Natural killer cell (primary cell): Measurements from ENCODE around the gene ADCY5. TPM values are rescaled to one million over a fixed set of nuclear protein-coding genes. Genes with fewer than 3 reads are reported as not detected.

Source experiments
- ATAC-seq, 3 donors: fragments of 150-1000 bp in 2 of 3; fragments of 200-7000 bp in 1 of 3; cut with Tn5 transposase; 1 replicate in 1 of 3; 2 replicates in 2 of 3; pipeline ENCODE4 v1.10.0; 2021; ENCODE audit warnings: mild to moderate bottlenecking in 2 of 3, moderate library complexity in 2 of 3
- DNase-seq, 2 donors: peaks; one replicate each; pipeline versions ENCODE4 v3.0.0 to v3.0.0-alpha.2; 2013 to 2021; ENCODE audit warnings: mixed read lengths in 1 of 2
- H3K27ac ChIP-seq: one replicate; pipeline ENCODE4 v1.5.1; 2013; ENCODE audit warnings: mild to moderate bottlenecking, low read length
- H3K27me3 ChIP-seq: one replicate; pipeline ENCODE4 v1.6.1; 2013; ENCODE audit warnings: low read length; ENCODE audit not compliant: control insufficient read depth, insufficient read depth
- H3K36me3 ChIP-seq: one replicate; pipeline ENCODE4 v1.6.1; 2013; ENCODE audit warnings: low read length; ENCODE audit not compliant: control insufficient read depth, insufficient read depth
- H3K4me1 ChIP-seq: one replicate; pipeline ENCODE4 v1.6.1; 2013; ENCODE audit warnings: low read length; ENCODE audit not compliant: control insufficient read depth, insufficient read depth
- H3K4me3 ChIP-seq: one replicate; pipeline ENCODE4 v1.5.1; 2013; ENCODE audit warnings: low read length
- H3K9me3 ChIP-seq: one replicate; pipeline ENCODE4 v1.6.1; 2013; ENCODE audit warnings: low read length; ENCODE audit not compliant: control insufficient read depth, insufficient read depth
- H3K27ac Mint-ChIP-seq, 2 donors: one replicate each; pipeline ENCODE4 v1.8.0; 2022; ENCODE audit warnings: mild to moderate bottlenecking in 2 of 2, mixed read lengths in 2 of 2, moderate library complexity in 1 of 2
- H3K27me3 Mint-ChIP-seq, 2 donors: one replicate each; pipeline ENCODE4 v1.8.0; 2022; ENCODE audit warnings: low read depth in 2 of 2, mixed read lengths in 2 of 2
- H3K36me3 Mint-ChIP-seq: one replicate; pipeline ENCODE4 v1.8.0; 2022; ENCODE audit warnings: mixed read lengths
- H3K4me1 Mint-ChIP-seq, 2 donors: one replicate each; pipeline ENCODE4 v1.8.0; 2022; ENCODE audit warnings: mixed read lengths in 2 of 2
- H3K4me3 Mint-ChIP-seq: one replicate; pipeline ENCODE4 v1.8.0; 2022; ENCODE audit warnings: mild to moderate bottlenecking, moderate library complexity, mixed read lengths
- H3K9me3 Mint-ChIP-seq, 2 donors: one replicate each; pipeline ENCODE4 v1.8.0; 2022; ENCODE audit warnings: mixed read lengths in 2 of 2
- WGBS: methylation state at CpG from one replicate; pipeline ENCODE4 v1.1.7; 2013; ENCODE audit warnings: missing lambda C conversion rate; ENCODE audit not compliant: insufficient coverage; 5-methylcytosine and 5-hydroxymethylcytosine counted together
- intact Hi-C: fragments of 100-400 bp; cut with micrococcal nuclease; formaldehyde crosslinking; loops from one replicate; pipeline ENCODE4 v1.14.2; 2022
- total RNA-seq, 4 donors: library from RNA; stranded (reverse); fragments of 120-200 nt in 1 of 4; gene quantifications; one replicate each; pipeline versions ENCODE4 v1.2.3 to v1.2.4, GENCODE V29; 2013 to 2022
- TF ChIP-seq, protein P1 (sequence below): fragments of 200-600 bp; IDR thresholded peaks from one replicate; pipeline ENCODE4 v1.8.0; 2022; ENCODE audit warnings: antibody characterized with exemption

Gene ADCY5
- total RNA-seq, 3 donors from 2014 or later (not counting 1 experiment from before 2014, with no cell fraction given): not detected

DNA sequence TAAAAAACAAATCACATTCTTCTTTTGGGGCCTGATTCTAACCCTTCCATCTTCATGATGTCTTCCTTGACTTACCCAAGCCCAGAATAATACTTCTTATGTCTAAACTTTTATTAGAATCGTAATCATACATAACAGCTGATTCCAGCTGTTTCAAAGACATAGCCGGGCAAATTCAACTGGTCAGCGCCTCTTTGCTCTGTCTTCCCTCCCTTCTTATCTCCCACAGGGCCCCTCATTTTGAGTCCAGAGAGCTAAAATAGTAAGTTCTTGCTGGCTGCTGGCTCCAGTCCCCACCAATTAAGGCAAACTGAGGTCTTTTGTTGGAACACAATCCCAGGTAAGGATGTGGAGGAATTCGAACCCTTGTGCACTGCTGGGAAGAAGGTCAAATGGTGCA, 108.6 kb downstream of the ADCY5 start:
- intact Hi-C loops: no loop called here
- H3K9me3 ChIP-seq: no peaks in the 10 kb centered on the region
- Mint-ChIP-seq H3K27ac (no peak overlapping the region), H3K4me1 (peaks cover under 1 to 1% of the 10 kb centered on the region in 2 donors), H3K4me3 (no peak overlapping the region), H3K9me3 (no peaks in the 10 kb centered on the region), H3K36me3 (no peaks in the 10 kb centered on the region), H3K27me3 (peaks cover 0 to 2% of the 10 kb centered on the region in 2 donors)
- H3K4me3 ChIP-seq: no peak overlapping the region
- H3K36me3 ChIP-seq: no peaks in the 10 kb centered on the region
- H3K27me3 ChIP-seq: no peaks in the 10 kb centered on the region
- ATAC-seq: no peak
- 87% methylated on average over 4 of the region's 4 CpGs for WGBS
- no peak overlapping the region for H3K27ac ChIP-seq
- peaks cover 4% of the 10 kb centered on the region for H3K4me1 ChIP-seq
- TF ChIP-seq, protein P1, sequence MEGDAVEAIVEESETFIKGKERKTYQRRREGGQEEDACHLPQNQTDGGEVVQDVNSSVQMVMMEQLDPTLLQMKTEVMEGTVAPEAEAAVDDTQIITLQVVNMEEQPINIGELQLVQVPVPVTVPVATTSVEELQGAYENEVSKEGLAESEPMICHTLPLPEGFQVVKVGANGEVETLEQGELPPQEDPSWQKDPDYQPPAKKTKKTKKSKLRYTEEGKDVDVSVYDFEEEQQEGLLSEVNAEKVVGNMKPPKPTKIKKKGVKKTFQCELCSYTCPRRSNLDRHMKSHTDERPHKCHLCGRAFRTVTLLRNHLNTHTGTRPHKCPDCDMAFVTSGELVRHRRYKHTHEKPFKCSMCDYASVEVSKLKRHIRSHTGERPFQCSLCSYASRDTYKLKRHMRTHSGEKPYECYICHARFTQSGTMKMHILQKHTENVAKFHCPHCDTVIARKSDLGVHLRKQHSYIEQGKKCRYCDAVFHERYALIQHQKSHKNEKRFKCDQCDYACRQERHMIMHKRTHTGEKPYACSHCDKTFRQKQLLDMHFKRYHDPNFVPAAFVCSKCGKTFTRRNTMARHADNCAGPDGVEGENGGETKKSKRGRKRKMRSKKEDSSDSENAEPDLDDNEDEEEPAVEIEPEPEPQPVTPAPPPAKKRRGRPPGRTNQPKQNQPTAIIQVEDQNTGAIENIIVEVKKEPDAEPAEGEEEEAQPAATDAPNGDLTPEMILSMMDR: no peak
- no peak for DNase-seq

DNA sequence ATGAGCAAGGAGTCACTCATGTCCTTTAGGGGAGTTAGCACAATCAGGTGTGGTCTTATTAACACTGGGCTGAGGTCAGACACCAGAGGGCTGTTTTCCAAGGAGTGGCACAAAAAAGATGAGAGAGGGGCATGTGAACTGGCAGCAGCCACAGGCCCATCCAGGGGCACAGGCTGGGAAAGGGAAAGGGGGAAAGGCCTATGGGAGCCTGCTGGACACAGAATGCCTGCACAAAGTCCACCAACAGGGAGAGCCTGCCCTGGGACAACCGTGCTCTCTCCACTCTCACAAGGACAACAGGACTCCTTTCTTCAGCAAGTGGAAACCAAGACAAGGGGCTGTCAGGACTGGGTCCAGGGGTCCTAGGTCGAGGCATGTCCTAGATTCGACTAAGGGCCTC, 109.6 kb downstream of the ADCY5 start:
- DNase-seq (no peak), ATAC-seq (no peak)
- Mint-ChIP-seq H3K27ac (no peak overlapping the region), H3K36me3 (no peaks in the 10 kb centered on the region), H3K4me3 (no peak overlapping the region), H3K9me3 (no peaks in the 10 kb centered on the region), H3K4me1 (peaks cover 7% of the 10 kb centered on the region in 2 donors), H3K27me3 (no peaks in the 10 kb centered on the region)
- no peaks in the 10 kb centered on the region for H3K36me3 ChIP-seq
- no peaks in the 10 kb centered on the region for H3K27me3 ChIP-seq
- intact Hi-C loops: no loop called here
- no peaks in the 10 kb centered on the region for H3K9me3 ChIP-seq
- WGBS: 85% methylated on average over 3 of the region's 3 CpGs
- TF ChIP-seq, protein P1: no peak
- no peak overlapping the region for H3K4me3 ChIP-seq
- H3K4me1 ChIP-seq: peaks cover 12% of the 10 kb centered on the region
- no peak overlapping the region for H3K27ac ChIP-seq

DNA sequence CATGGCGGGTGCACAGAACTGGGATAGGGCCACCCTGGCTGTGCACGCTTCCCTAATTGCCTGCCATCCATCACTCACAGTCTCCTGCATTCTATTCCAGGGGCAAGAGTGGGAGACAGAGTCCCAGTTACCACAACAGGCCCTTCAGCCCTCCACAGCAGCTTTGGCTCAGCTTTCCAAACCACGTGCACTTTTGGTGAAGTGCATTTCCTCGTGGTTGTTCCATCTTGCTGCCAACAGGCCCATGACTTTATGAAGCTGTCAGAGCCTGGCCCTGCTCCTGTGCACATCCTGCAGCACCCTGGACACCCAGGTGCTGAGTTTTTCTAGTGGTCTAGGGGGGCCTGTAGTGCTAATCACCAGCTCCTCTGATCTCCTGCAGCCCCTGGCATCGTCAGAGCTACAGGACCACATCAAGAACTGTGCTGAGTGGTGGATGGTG, 110.2 kb downstream of the ADCY5 start:
- H3K4me1 Mint-ChIP-seq: peaks cover 7% of the 10 kb centered on the region in 2 donors
- H3K4me3 ChIP-seq: no peak overlapping the region
- H3K36me3 Mint-ChIP-seq: no peaks in the 10 kb centered on the region
- H3K4me3 Mint-ChIP-seq: no peak overlapping the region
- intact Hi-C loops: no loop called here
- TF ChIP-seq, protein P1: no peak
- no peak overlapping the region for H3K27ac Mint-ChIP-seq
- no peaks in the 10 kb centered on the region for H3K27me3 ChIP-seq
- no peaks in the 10 kb centered on the region for H3K9me3 ChIP-seq
- H3K36me3 ChIP-seq: no peaks in the 10 kb centered on the region
- H3K27me3 Mint-ChIP-seq: no peaks in the 10 kb centered on the region
- no peak overlapping the region for H3K27ac ChIP-seq
- DNase-seq: no peak
- H3K9me3 Mint-ChIP-seq: no peaks in the 10 kb centered on the region
- no peak for ATAC-seq
- 59% methylated on average over 5 of the region's 5 CpGs for WGBS
- peaks cover 12% of the 10 kb centered on the region for H3K4me1 ChIP-seq

DNA sequence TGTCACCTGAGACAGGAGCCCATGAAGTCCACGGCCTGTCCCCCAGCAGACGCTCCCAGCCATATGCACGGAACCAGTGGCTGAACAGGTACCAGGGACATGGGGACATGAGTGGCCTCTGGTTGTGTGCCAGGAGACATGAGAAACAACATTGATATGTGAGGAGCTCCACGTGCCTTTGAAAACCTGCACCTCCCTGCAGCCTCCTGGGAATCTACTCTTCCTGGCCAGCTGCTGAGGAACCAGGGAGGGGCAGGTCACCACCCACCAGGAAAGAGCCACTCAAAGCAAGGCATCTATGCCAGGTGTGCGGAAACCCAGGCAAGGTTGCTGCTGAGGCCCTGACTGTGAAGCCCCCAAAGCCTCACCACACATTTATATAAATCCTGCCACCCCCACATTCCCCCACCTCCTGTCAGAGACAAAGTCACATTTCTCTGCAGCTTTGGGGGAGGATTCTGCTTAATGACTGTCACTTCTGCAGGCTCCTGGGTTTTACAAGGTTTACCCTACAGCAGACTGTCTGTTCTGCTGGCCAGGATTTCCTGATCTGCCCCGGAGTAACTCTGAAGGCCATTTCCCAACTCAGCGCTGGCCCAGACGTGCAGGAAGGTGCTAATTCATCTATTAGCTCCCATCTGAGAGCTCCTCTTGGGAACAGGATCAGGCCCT, 110.8 kb downstream of the ADCY5 start:
- Mint-ChIP-seq H3K36me3 (no peaks in the 10 kb centered on the region), H3K4me1 (peaks cover 7% of the 10 kb centered on the region in 2 donors), H3K27me3 (no peaks in the 10 kb centered on the region), H3K4me3 (no peak overlapping the region), H3K27ac (no peak overlapping the region), H3K9me3 (no peaks in the 10 kb centered on the region)
- 83% methylated on average over 8 of the region's 8 CpGs for WGBS
- Histone ChIP-seq H3K4me1 (peaks cover 12% of the 10 kb centered on the region), H3K36me3 (no peaks in the 10 kb centered on the region), H3K4me3 (no peak overlapping the region), H3K9me3 (no peaks in the 10 kb centered on the region), H3K27me3 (no peaks in the 10 kb centered on the region), H3K27ac (no peak overlapping the region)
- TF ChIP-seq, protein P1: no peak
- ATAC-seq: no peak
- intact Hi-C loops: no loop called here
- no peak for DNase-seq
